A549 treated with AZD2906 at 1 μM for 4 hours (cell line): ENCODE data around the gene SEMA4D. TPM values are rescaled to one million over a fixed set of nuclear protein-coding genes. Genes with fewer than 3 reads are reported as not detected.

Source experiments
- total RNA-seq: library from RNA; stranded (reverse); fragments of 200-300 nt; extraction: Qiagen RNA extraction; gene quantifications from 5 replicates; pipeline ENCODE4 v1.2.3, GENCODE V29; 2022

The SEMA4D gene
- 4.3 to 5.0 TPM (median 4.9 TPM) in 5 replicates for total RNA-seq

GRCh38 chr9:89497978-89498851 is at the start of gene SEMA4D:
SEMA4D (minus strand) TSS chr9:89498113; CDS start chr9:89405456, 92,657 bp downstream.

GRCh38 chr9:89318123-89319014 is 179.5 kb downstream of the SEMA4D start, which contains the start of gene SECISBP2:
SECISBP2 (plus strand) TSS chr9:89318500; CDS start chr9:89318577, 77 bp downstream.

Other genes with a start within 250 kb of the SEMA4D start
- gene CKS2, start 186.9 kb downstream of the SEMA4D start, total RNA-seq, result 345 to 373 TPM (median 358 TPM) in 5 replicates
- 17.3 to 21.5 TPM (median 18.8 TPM) in 5 replicates for gene SECISBP2, start 179.6 kb downstream of the SEMA4D start, total RNA-seq
- gene GADD45G, start 106.9 kb upstream of the SEMA4D start, total RNA-seq, result 0.11 to 0.76 TPM (median 0.39 TPM) in 5 replicates